Kasumi-1 (cell line): ENCODE measurements around the gene LIMA1.
"Not testable (repeated sequence)": the region's sequence is repeated elsewhere in the genome, so short reads cannot be mapped to it uniquely, and the experiment has no call there.

ENCODE experiments used
- DNase-seq, 2 experiments: peaks; one replicate each; lab custom pipeline; 2025; lab: John Stamatoyannopoulos, UW

The LIMA1 gene

GRCh38 chr12:50185970-50186663 lies 97.2 kb downstream of the LIMA1 start:
- DNase-seq, result no peak

- DNase-seq, result no peak
These were observed 97.9 kb downstream of the LIMA1 start for GRCh38 chr12:50185301-50185895.

- no peak for DNase-seq
These were observed 99.1 kb downstream of the LIMA1 start for GRCh38 chr12:50184261-50184660.

- peak; percentile 20 to 39 for DNase-seq
These were observed 100.9 kb downstream of the LIMA1 start for GRCh38 chr12:50182461-50182860.

- DNase-seq, result no peak
These were observed 101.6 kb downstream of the LIMA1 start for GRCh38 chr12:50181691-50182090.

GRCh38 chr12:50175716-50176026 lies 107.6 kb downstream of the LIMA1 start:
- DNase-seq, result no peak

- DNase-seq, result peak; percentile 69 to 71
These were observed 108.2 kb downstream of the LIMA1 start for GRCh38 chr12:50174971-50175715.

- peak; percentile 98 for DNase-seq
These were observed 116.1 kb downstream of the LIMA1 start, which contains the start of gene CERS5 for GRCh38 chr12:50167049-50167828. Gene CERS5 (minus strand): TSS chr12:50167369. CDS start chr12:50167297, 72 bp downstream.

GRCh38 chr12:50166799-50167048 lies 116.6 kb downstream of the LIMA1 start:
- peak in 1 of 2 experiments; percentile 23 for DNase-seq

- no peak for DNase-seq
These were observed 118.4 kb downstream of the LIMA1 start for GRCh38 chr12:50164963-50165362.

- DNase-seq, result no peak
These were observed 121.1 kb downstream of the LIMA1 start for GRCh38 chr12:50162230-50162629.

- no peak for DNase-seq
These were observed 122.7 kb downstream of the LIMA1 start for GRCh38 chr12:50160643-50161042.

GRCh38 chr12:50157259-50157658 lies 126.1 kb downstream of the LIMA1 start:
- DNase-seq, result no peak

- DNase-seq, result no peak
These were observed 126.7 kb downstream of the LIMA1 start for GRCh38 chr12:50156641-50157040.

GRCh38 chr12:50154947-50155346 lies 128.4 kb downstream of the LIMA1 start:
- not testable (repeated sequence) for DNase-seq

GRCh38 chr12:50151047-50151687 lies 132.2 kb downstream of the LIMA1 start:
- no peak for DNase-seq

- DNase-seq, result no peak
These were observed 134.0 kb downstream of the LIMA1 start for GRCh38 chr12:50149311-50149710.

GRCh38 chr12:50148011-50148410 lies 135.3 kb downstream of the LIMA1 start:
- DNase-seq, result not testable (repeated sequence)

- no peak for DNase-seq
These were observed 136.0 kb downstream of the LIMA1 start for GRCh38 chr12:50147281-50147680.

GRCh38 chr12:50145439-50145838 lies 137.9 kb downstream of the LIMA1 start:
- DNase-seq, result no peak

GRCh38 chr12:50142993-50143392 lies 140.3 kb downstream of the LIMA1 start:
- no peak for DNase-seq

GRCh38 chr12:50132505-50133135 lies 150.7 kb downstream of the LIMA1 start:
- no peak for DNase-seq
